HepG2 (cell line): ENCODE measurements around the gene TMEM117. TPM values are rescaled to one million over a fixed set of nuclear protein-coding genes. Genes with fewer than 3 reads are reported as not detected.

Experiments used
- ATAC-seq: fragments of 200-7000 bp; cut with Tn5 transposase; 3 replicates; pipeline ENCODE4 v1.9.1; 2020; ENCODE audit warnings: mild to moderate bottlenecking, moderate library complexity
- BruUV-seq: library from RNA; stranded (reverse); fragments of 400-500 nt; replicated peaks from 2 replicates; lab custom pipeline; 2021; lab: Mats Ljungman, UMichigan
- CTCF ChIA-PET: fragments of 300-600 bp; formaldehyde crosslinking; extraction: SDS; loops from one replicate; lab custom pipeline; 2021; ENCODE audit warnings: low total read pairs, inconsistent platforms, low intra/inter-chr PET ratio; lab: Yijun Ruan, JAX
- POLR2A ChIA-PET: fragments of 350-600 bp; sonication (Branson Sonifier 250); formaldehyde crosslinking; loops from one replicate; lab custom pipeline; 2020; ENCODE audit warnings: antibody characterized with exemption, inconsistent platforms; lab: Yijun Ruan, JAX
- DNase-seq: peaks from one replicate; pipeline ENCODE4 v3.0.0-alpha.2; 2015; ENCODE audit warnings: low spot score
- FAIRE-seq: peaks from 3 replicates; lab custom pipeline; 2011; peaks lifted over from hg19 to GRCh38; lab: Jason Lieb, UNC
- H2AFZ ChIP-seq: one replicate; pipeline ENCODE4 v1.6.1; 2011; ENCODE audit warnings: low read length, inconsistent platforms
- H3K27ac ChIP-seq: fragments of 300-600 bp; 3 replicates; pipeline ENCODE4 v1.8.0; 2011; ENCODE audit warnings: mixed run types, mild to moderate bottlenecking, mixed read lengths, low read length, inconsistent platforms; ENCODE audit not compliant: insufficient read depth; ENCODE audit errors: extremely low read length
- H3K27me3 ChIP-seq, 2 experiments: fragments of 200-600 bp in 1 of 2; 2 replicates in 1 of 2; 3 replicates in 1 of 2; pipeline versions ENCODE4 v1.6.0 to v1.8.0; 2011; ENCODE audit warnings: low read length in 2 of 2, mild to moderate bottlenecking in 2 of 2, moderate library complexity in 2 of 2, inconsistent platforms in 1 of 2; ENCODE audit not compliant: insufficient read depth in 2 of 2, control insufficient read depth in 1 of 2
- H3K36me3 ChIP-seq, 2 experiments: fragments of 200-600 bp in 1 of 2; replicated peaks in 1 of 2; 2 replicates in 1 of 2; 3 replicates in 1 of 2; pipeline versions ENCODE4 v1.5.1 to v1.8.0; 2011; ENCODE audit warnings: low read length in 2 of 2, inconsistent platforms in 1 of 2; ENCODE audit not compliant: insufficient read depth in 2 of 2, control insufficient read depth in 1 of 2
- H3K4me1 ChIP-seq: 2 replicates; pipeline ENCODE4 v1.5.1; 2012; ENCODE audit warnings: low read length, inconsistent platforms; ENCODE audit not compliant: insufficient read depth
- H3K4me2 ChIP-seq: 2 replicates; pipeline ENCODE4 v1.6.0; 2011; ENCODE audit warnings: low read depth, low read length, inconsistent platforms
- H3K4me3 ChIP-seq, 3 experiments: fragments of 200-600 bp in 1 of 3; sonication (generic), shearing (Covaris generic) in 1 of 3; replicated peaks in 1 of 3; 2 replicates each; pipeline ENCODE4 v1.5.1; 2011 to 2016; ENCODE audit warnings: low read length in 3 of 3, inconsistent platforms in 2 of 3, low read depth in 2 of 3, mild to moderate bottlenecking in 2 of 3, control low read depth in 1 of 3, mixed read lengths in 1 of 3; ENCODE audit not compliant: insufficient read depth in 1 of 3
- H3K79me2 ChIP-seq: one replicate; pipeline ENCODE4 v1.6.1; 2011; ENCODE audit warnings: low read length, inconsistent platforms; ENCODE audit not compliant: insufficient read depth
- H3K9ac ChIP-seq: 2 replicates; pipeline ENCODE4 v1.6.0; 2011; ENCODE audit warnings: mild to moderate bottlenecking, low read depth, low read length, inconsistent platforms; ENCODE audit not compliant: insufficient read depth
- H3K9me3 ChIP-seq: 2 replicates; pipeline ENCODE4 v1.5.1; 2012; ENCODE audit warnings: mild to moderate bottlenecking, low read length
- H4K20me1 ChIP-seq: 2 replicates; pipeline ENCODE4 v1.6.0; 2011; ENCODE audit warnings: inconsistent platforms, mild to moderate bottlenecking, low read length, moderate library complexity; ENCODE audit not compliant: insufficient read depth
- JUNB ChIP-seq: sonication (generic); formaldehyde crosslinking; IDR thresholded peaks from 2 replicates; pipeline ENCODE4 v1.8.0; 2022; ENCODE audit warnings: missing genetic modification reagents, mild to moderate bottlenecking, borderline replicate concordance
- LCORL ChIP-seq, 2 experiments: fragments of 450-650 bp in 1 of 2; sonication (generic) in 1 of 2; formaldehyde crosslinking in 1 of 2; IDR thresholded peaks; 2 replicates each; pipeline versions ENCODE4 v1.5.0 to v1.6.1; 2017 to 2020; ENCODE audit warnings: antibody characterized with exemption in 1 of 2, missing genetic modification reagents in 1 of 2
- LRRFIP1 ChIP-seq: sonication (generic); formaldehyde crosslinking; conservative IDR thresholded peaks from 2 replicates; pipeline ENCODE4 v1.4.0; 2020; ENCODE audit warnings: missing genetic modification reagents
- PCBP1 ChIP-seq: fragments of 200-400 bp; formaldehyde crosslinking; IDR thresholded peaks from 2 replicates; pipeline ENCODE4 v1.6.1; 2017; ENCODE audit warnings: mild to moderate bottlenecking, low read depth, low read length, borderline replicate concordance
- ZNF367 ChIP-seq: sonication (generic); formaldehyde crosslinking; IDR thresholded peaks from 2 replicates; pipeline ENCODE4 v1.4.0; 2020; ENCODE audit warnings: missing genetic modification reagents, borderline replicate concordance
- WGBS: methylation state at CpG from one replicate; pipeline ENCODE4 v1.1.6; 2017; ENCODE audit warnings: low lambda C conversion rate; 5-methylcytosine and 5-hydroxymethylcytosine counted together
- in situ Hi-C: cut with HindIII; loops from 2 replicates; pipeline ENCODE4 v1.10.0; 2017; ENCODE audit warnings: low pct_unique_long_range_greater_than_20kb; ENCODE audit not compliant: extremely low pct_ligation_motif_present
- intact Hi-C: fragments of 100-400 bp; cut with micrococcal nuclease; formaldehyde crosslinking; loops from one replicate; pipeline ENCODE4 v1.10.0; 2022; ENCODE audit not compliant: unreplicated experiment
- polyA plus RNA-seq, 8 experiments: library from polyadenylated mRNA; depleted of rRNA in 3 of 8; stranded (reverse) in 7 of 8; unstranded in 1 of 8; fragments of >200 nt; fragmentation: Illumina TruSeq in 4 of 8; extraction: Trizol in 4 of 8; gene quantifications; 2 replicates each; pipeline versions ENCODE4 v1.2.1 to v1.2.3, GENCODE V29; 2011 to 2016; ENCODE audit warnings: low read depth in 4 of 8, missing spikeins in 1 of 8, mixed read lengths in 1 of 8; ENCODE audit not compliant: insufficient read depth in 1 of 8
- total RNA-seq, 5 experiments: library from RNA; depleted of rRNA; stranded (reverse); fragments of >200 nt; fragmentation: Illumina TruSeq; extraction: Trizol; gene quantifications; 2 replicates each; pipeline ENCODE4 v1.2.3, GENCODE V29; 2016; ENCODE audit warnings: low read depth in 1 of 5

Gene TMEM117
- total and polyA plus RNA-seq, 2 of the 13 experiments (the other 11 are each of a cell fraction or from before 2014, with no cell fraction given) = 2.8 to 8.5 TPM

GRCh38 chr12:44224399-44225148 is 388.7 kb downstream of the TMEM117 start:
- intact Hi-C loops (no loop called here), in situ Hi-C loops (no loop called here)
- Histone ChIP-seq H3K27me3 (no peaks in the 10 kb centered on the region), H3K4me1 (no peaks in the 10 kb centered on the region), H3K36me3 (no peaks in the 10 kb centered on the region), H3K9ac (no peak overlapping the region), H3K79me2 (no peaks in the 10 kb centered on the region), H4K20me1 (no peaks in the 10 kb centered on the region), H3K27ac (no peak overlapping the region), H2AFZ (no peak overlapping the region), H3K4me2 (no peak overlapping the region), H3K9me3 (no peaks in the 10 kb centered on the region), H3K4me3 (no peak overlapping the region)
- ChIA-PET POLR2A (no interaction called here), CTCF (no interaction called here)
- peak; percentile 98 for TF ChIP-seq LCORL (IDR thresholded peaks at IDR 0.05)
- TF ChIP-seq LCORL (CRISPR knock-in tag; IDR thresholded peaks at IDR 0.05) = no peak
- TF ChIP-seq PCBP1 = no peak
- no TSS peak for BruUV-seq
- ATAC-seq (no peak), DNase-seq (no peak), FAIRE-seq (no peak)
- 96% methylated on average over 4 of the region's 4 CpGs for WGBS

- no peaks in the 10 kb centered on the region for H3K36me3 ChIP-seq
- WGBS = 88% methylated on average over 2 of the region's 2 CpGs
Observed at GRCh38 chr12:44225149-44225510, 389.2 kb downstream of the TMEM117 start.

More at GRCh38 chr12:44225149-44225510, 389.2 kb downstream of the TMEM117 start:
- ChIA-PET CTCF (no interaction called here), POLR2A (no interaction called here)
- H3K27me3 ChIP-seq = no peaks in the 10 kb centered on the region
- TF ChIP-seq JUNB (CRISPR knock-in tag) (no peak), ZNF367 (CRISPR knock-in tag) (no peak), LRRFIP1 (CRISPR knock-in tag) (no peak)
- no peak for ATAC-seq
- no peak overlapping the region for H3K4me2 ChIP-seq
- H3K27ac ChIP-seq = no peak overlapping the region
- H3K79me2 ChIP-seq = no peaks in the 10 kb centered on the region
- H3K9me3 ChIP-seq = no peaks in the 10 kb centered on the region
- no peaks in the 10 kb centered on the region for H4K20me1 ChIP-seq
- FAIRE-seq = no peak
- no peak overlapping the region for H2AFZ ChIP-seq
- in situ Hi-C loops (no loop called here), intact Hi-C loops (no loop called here)
- H3K4me3 ChIP-seq = no peak overlapping the region
- H3K4me1 ChIP-seq = no peaks in the 10 kb centered on the region
- no TSS peak for BruUV-seq
- DNase-seq = no peak
- no peak overlapping the region for H3K9ac ChIP-seq
